NCI-H1048 (cell line): Measurements from ENCODE around the gene TRAPPC6A.

ENCODE experiments used
- DNase-seq: peaks from one replicate; lab custom pipeline; 2025; lab: John Stamatoyannopoulos, UW

TRAPPC6A gene

DNA sequence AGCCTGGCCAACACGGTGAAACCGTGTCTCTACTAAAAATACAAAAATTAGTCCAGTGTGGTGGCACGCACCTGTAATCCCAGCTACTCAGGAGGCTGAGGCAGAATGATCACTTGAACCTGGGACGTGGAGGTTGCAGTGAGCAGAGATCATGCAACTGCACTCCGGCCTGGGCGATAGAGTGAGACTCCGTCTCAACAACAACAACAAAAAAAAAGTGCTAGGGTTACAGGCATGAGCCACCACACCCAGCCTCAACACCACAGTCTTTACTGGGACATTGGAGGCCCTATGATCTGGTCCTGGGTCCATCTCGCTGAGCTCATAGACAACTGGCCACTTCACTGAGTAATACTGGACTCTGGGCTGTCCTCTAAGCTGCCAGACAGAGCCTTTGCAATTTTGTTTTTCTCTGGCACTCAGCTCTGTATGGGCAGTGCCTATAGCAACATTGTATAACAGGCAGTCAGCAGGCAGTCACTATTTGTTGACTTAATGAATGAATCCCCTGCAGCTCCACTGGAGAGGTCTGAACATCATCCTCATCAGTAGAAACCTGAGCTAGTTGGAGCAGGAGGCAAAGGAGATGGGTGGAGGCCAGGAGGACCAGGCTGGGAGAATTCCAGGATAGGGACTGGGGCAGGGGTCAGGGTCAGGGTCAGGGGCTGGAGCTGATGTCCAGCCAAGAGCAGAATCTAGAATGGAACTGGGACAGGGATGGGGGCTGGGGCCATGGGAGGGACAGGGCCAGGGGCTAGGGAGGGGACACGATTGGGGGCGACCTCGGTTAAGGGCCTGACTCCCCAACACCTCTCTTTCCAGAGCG, 8.7 kb upstream of the TRAPPC6A start:
- DNase-seq: no peak

DNA sequence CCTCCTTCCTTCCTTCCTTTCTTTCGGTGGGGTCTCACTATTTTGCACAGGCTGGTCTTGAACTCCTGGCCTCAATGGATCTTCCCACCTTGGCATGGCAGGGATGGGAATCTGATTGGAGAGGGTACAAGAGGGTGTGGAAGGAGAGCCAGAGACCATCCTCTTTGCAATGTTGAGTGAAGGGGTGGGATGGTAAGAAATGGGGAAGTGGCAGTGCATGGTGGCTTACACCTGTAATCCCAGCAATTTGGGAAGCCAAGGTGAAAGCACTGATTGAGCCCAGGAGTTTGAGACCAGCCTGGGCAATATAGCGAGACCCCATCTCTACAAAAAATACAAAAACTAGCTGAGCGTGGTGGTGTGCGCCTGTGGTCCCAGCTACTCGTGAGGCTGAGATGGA, 6.1 kb upstream of the TRAPPC6A start:
- no peak for DNase-seq

DNA sequence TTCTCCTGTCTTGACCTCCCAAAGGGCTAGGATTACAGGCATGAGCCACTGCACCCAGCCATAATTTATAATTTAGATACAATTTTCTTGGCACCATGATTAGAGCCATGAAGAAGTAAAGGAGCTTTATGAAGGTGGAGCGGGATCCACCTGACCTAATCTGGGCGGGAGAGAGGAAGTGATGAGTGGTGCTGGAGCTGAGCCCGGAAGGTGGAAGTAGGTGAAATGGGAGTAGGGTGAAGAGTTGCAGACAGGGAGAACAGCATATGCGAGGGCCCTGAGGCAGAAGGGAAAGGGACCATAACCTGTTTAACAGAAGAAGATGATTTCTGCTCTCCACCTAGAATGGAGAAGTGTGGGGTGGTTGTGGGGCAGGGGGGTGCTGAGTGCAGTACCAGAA, 4.7 kb upstream of the TRAPPC6A start:
- no peak for DNase-seq

DNA sequence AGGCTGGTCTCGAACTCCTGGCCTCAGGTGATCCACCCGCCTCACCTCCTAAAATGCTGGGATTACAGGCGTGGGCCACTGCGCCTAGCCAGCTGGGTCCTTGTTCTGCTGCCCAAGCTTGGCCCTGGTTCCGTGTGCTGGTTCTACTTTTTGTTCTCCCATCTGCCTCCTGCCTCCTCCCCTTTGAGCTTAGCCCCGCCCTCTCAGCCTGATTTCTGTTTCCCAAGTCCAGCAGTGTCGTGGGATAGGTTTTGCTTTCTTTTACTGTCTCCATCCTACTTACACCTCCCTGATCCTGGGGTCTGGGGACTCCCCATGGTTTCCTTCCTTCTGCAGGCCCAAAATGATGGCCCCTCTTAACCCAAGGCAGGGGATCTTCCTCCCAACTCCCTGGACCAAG, 2.9 kb upstream of the TRAPPC6A start:
- no peak for DNase-seq

DNA sequence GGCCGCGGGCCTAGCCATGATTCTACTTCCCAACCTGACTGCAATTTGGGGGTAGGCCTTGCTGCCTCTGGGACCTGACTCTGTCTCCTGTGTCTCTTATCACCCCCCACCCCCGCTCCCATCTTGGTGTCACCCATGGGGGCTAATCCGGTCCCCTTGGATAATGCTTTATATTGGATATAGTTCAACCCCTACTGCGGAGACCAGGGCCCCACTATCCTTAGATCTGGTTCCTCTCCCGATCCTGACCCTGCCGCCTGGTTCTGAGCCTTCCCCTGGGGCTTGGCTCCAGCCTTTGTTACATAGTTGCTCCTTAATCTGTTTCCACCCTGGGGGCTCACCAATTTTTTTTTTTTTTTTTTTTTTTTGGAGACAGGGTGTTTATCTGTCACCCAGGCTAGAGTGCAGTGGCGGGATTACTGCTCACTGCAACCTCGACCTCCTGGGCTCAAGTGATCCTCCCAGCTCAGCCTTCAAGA, 1.9 kb upstream of the TRAPPC6A start:
- no peak for DNase-seq

DNA sequence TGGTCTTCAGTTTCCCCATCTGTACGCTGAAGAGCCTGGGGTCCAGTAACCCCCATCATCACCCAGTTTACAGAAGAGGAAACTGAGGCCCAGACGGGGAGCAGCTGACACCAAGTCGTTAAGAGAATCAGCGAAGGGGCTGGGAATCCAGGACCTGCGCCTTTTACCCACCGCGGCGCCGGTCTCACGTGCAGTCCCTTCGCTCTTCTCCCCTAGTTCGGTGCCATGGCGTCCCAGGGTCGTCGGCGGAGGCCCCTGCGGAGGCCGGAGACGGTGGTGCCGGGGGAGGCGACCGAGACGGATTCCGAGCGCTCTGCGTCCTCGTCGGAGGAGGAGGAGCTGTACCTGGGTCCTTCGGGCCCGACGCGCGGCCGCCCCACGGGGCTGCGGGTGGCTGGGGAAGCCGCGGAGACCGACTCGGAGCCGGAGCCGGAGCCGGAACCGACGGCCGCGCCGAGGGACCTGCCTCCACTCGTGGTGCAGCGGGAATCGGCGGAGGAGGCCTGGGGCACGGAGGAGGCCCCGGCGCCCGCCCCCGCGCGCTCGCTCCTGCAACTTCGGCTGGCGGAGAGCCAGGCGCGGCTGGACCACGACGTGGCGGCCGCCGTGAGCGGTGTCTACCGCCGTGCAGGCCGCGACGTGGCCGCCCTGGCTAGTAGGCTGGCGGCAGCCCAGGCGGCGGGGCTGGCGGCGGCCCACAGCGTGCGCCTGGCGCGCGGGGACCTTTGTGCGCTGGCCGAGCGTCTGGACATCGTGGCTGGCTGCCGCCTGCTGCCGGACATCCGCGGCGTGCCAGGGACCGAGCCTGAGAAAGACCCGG, 1.2 kb upstream of the TRAPPC6A start:
- no peak for DNase-seq

DNA sequence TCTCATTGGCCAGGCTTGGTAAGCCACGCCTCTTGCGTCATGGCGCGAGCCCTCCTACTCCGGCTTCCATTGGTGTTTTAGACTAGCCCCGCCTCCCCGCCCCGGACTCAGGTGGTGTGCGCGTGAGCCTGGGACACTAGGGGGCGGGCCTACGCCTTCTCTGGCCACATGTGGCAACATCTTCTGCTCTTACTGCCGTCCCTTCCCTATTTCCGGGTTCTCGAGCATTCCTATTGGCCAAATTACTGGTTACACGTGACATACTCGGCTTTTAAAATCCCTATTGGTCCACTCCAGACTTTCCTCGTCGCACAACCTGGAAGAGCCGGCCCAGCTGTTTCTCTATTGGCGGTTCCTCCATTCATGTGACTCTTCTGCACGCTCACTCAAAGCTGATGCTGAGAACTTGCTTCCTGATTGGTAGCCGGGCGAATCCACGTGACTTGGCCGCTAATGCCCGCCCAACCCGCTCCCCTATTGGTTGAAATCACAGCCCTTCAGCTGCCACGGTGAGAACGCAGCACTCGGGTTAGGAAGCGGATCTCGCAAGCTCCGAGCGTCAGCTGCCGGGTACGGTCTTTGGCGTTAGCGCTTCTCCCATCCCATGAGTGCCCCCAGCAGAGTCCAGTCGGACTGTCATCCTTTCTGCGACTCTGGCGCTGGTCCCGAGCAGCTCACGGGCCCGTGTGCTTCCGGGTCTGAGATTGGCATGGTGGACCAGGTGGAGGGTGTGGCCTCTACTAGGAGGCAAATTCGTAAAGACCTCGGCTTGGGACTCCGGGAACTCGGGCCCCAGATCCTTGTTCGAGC, 430 bp upstream of the TRAPPC6A start, which contains the start of gene BLOC1S3:
BLOC1S3 (plus strand) TSS at position 523 of the 810 bp plus-strand sequence. CDS start 513 bp downstream, outside the sequence.
- DNase-seq: peak; percentile 100

DNA sequence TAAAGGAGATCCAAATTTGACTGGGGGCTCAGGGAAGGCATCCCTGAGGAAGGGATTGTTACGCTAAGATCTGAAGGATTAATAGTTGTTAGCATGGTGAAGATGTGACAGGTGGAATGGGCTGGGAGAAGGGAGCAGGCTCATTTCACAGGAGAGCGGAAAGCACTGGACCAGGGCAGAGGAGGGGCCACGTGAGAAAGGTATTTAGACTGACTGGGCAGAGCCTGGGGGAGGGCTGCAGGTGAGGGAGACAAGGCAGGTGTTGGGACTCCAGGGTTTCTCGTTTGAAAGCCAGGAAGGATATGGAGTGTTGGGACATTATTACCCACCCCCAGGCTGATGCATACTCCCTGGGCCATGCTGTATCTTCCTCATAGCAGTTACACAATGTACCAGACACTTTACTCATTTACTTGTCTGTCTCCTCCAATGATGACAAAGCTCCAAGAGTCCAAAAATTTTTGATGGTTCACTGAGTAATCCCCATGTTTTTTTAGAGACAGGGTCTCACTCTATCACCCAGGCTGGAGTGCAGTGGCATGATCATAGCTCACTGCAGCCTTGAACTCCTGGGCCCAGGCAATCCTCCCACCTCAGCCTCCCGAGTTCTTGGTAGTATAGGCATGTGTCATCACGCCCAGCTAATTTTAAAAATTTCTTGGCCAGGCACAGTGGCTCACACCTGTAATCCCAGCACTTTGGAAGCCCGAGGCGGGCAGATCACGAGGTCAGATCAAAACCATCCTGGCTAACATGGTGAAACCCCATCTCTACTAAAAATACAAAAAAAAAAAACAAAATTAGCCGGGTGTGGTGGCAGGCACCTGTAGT, 2.3 kb downstream of the TRAPPC6A start:
- DNase-seq: no peak

DNA sequence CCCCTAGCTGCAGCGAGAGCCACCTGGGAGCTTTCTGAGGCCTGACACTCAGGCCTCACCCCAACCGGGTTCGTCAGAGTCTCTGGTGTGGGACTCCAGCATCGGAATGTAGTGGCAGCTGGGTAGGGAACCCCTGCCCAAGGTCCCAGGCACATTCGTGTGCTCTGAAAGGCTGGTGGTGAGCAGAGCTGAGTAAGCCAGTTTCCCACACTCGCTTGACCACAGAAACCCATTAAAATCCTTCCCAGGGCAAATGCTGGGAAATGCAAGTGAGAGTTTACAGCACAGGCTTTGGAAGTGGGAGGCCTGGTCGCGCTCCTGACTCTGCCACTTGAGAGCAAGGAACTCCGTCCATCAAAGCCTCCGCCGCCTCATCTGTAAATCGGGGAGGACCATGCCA, 4.2 kb downstream of the TRAPPC6A start:
- no peak for DNase-seq

DNA sequence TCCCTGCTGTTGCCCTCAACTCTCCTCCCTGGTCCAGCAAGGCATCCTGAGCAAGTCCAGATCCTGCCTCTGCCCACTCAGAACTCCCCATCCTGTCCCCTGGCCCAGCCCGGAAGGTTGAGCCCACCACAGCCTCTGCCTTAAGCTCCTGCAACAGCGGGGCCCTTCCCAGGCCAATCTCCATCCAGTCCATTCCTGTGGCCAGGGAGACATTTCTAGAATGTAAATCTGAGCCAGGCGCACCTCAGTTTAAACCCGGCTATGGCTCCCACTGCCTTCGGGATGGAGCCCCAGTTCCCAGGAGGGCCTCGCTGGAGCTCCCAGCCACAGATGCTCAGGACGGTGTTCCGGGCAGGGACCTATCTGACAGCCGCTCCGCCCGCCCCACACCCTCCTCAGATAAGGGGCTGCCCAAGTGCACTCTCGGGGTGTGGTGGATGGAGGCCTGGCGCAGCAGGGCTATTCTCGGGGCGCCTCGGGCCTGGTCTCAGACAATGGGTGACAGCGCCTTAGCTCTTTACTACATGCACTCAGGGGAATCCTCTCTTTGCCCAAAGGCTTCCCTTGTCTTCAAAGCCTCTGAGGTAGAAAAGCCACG, 5.3 kb downstream of the TRAPPC6A start:
- DNase-seq: no peak

DNA sequence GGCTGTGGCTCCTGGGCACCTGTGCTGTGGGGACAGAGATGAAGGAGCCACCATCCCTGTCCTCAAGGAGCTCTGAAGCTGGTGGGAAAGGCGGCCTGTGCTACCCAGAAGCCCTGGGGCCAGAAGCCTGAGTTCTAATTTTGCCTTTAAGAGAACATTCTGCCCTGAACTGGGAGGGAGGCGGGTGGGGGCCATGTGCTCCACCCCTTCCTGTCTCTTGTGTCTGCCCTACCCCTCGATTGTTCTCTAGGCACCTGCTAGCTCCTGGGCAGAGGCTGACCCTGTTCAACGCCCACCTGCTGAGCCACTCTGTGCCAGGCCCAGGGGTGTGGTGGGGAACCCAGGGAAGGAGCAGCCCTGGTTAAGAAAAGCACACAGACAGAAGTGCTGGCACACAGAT, 5.9 kb downstream of the TRAPPC6A start:
- no peak for DNase-seq

DNA sequence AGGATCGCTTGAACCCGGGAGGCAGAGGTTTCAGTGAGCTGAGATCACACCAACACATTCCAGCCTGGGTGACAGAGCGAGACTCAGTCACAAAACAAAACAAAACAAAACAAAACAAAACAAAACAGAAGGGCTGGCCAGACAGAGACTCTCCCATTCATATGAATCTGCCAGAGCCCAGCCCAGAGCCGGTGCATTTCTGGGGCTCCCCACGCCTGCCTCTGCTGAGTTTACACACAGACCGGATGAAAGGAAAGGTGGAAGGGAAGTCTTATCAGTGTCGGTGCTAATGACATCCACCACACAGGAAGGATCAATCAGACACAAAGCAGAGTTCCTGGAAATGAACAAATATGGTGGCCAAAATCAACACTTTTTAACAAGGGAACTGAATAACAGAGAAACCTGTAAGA, 6.8 kb downstream of the TRAPPC6A start:
- DNase-seq: no peak

DNA sequence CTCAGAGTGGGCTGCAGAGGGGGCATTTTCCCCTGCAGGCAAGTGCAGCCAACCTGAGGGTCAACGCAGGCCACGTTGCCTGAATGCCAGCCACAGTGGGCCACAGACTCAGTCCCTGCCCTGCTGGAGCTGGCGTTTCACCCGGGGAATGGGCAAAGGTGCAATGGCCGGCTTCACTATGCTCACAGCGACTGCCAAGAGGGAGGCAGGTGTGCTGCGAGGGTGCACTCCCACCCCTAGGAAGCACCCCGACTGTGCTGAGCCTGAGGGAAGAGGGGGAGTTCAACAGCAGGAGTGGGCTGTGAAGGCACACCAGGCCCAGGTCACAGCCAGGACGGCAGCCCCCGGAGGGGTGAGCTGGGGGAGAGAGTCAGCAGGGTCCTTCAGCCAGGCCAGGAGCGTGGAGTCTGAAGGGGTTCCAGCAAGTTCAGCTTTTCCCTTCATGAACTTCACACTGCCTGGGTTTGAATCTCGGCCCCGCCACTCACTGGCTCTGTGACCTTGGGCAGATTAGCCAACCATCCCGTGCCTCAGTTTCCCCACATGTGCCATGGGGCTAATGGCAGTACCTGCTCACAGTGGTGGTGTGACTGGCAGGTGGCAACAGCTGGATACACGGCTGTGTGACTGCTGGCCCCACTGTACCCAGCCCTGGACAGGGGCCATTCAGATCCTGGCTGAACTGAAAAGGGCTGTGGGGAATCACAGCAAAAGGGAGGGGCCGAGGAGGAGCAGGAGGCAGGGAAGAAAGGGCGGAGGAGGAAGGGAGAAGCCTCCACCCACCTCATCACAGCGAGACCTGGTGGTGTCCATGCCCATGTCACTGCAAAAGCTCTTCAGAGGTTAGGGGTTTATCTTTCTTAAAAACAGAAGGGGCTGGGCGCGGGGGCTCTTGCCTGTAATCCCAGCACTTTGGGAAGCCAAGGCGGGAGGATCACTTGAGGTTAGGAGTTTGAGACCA, 7.6 kb downstream of the TRAPPC6A start:
- no peak for DNase-seq

DNA sequence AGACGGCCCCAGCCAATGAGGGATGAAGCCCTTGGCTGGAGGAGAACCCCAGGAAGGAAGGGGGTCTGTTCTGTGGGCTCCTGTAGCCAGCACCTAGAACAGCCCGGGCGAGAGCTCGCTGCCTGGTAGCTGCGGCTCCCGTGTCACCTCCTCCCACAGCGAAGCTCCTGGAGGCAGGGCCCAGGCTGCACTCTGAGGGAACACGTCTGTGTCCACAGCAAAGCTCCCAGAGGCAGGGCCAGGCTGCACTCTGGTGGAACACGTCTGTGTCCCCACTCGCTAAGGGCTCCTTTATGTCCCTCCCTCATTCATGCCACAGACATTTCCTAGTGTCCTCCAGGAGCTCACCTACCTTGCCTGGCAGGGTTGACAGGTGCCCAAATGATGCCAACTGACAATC, 8.4 kb downstream of the TRAPPC6A start:
- DNase-seq: no peak

DNA sequence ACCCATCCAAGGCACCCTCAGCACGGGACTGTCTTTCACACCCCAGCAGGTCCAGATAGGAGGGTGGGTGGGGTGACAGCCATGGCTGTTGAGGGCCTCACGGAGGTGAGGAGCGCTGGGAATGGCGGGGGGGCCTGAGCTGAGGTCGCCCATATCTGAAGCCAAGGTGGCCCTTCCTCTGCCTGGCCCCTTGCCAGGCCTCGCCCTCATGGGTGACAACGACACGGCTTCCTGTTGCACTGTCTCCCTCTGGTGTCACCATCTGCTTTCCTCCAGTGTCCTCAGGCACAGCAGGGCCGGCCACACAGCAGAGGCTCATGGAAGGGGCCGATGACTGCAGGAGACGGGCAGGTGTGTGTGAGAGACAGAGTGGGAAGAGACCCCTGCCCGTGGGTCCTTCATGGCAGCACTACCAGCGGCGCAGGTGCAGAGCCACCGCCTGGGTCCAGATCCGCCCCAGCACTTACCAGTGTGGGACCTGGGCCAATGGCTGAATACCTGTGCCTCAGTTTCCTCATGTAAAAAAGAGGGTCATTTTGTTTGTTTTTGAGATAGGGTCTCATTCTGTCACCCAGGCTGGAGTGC, 9.2 kb downstream of the TRAPPC6A start:
- DNase-seq: no peak

DNA sequence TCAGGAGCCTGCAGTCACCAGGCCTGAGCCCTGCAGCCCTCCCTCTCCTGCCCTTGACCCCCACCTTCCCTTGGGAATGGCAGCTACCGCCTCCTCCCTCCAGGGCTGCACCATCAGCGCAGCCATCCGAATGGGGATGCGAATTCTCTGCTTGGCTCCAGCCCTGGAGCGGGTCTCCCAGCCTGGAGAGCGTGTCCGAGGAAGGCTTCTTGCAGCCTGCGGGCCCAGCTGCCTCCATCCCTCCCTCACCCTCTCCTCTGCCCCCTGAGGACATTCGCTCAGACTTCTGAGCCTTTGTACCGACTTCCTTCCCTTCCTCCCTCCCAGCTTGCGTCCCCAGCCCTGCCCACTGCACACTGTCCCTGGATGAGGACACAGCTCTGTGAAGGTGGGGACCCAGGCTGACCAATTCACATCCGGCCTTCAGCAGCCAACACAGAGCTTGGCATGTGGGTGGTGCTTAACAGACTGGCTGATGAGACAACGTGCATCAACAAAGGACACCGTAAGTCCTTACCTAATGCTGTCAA, 11.2 kb downstream of the TRAPPC6A start:
- no peak for DNase-seq

DNA sequence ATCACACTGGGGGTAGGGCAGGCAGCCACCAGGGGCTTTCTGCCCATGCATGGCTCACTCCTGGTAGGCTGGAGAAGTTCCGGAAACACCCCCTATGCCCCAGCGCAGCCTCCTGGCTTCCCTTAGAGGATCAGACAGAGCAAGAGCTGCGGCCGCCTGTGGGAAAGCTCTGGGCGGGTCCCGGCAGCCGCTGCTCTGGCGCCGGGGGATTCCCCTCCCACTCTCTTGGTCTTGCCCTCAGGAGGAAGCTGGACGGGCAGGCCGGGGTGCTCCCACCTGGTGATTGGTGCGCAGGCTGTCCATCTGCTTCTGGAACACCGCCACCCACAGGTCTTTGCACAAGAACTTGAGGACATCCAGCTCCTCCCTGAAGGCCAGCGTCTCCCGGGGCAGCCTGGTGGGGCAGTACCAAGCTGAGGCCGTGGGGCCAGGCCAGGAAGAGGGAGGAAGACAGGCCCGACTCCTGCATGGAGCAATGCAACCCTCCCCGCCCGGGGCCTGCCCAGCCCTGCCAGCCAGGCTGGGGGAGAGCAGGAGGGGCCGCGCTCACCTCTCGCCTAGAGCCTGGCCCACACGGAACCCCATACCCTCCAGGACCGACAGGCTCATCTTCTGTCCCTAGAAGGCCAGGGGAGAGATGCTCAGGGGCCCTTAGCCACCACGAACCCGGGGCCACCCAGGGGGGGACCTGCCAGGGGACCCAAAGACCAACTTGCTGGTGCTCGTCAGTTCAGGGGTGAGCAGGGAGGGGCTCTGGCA, 13.3 kb downstream of the TRAPPC6A start:
- DNase-seq: no peak

DNA sequence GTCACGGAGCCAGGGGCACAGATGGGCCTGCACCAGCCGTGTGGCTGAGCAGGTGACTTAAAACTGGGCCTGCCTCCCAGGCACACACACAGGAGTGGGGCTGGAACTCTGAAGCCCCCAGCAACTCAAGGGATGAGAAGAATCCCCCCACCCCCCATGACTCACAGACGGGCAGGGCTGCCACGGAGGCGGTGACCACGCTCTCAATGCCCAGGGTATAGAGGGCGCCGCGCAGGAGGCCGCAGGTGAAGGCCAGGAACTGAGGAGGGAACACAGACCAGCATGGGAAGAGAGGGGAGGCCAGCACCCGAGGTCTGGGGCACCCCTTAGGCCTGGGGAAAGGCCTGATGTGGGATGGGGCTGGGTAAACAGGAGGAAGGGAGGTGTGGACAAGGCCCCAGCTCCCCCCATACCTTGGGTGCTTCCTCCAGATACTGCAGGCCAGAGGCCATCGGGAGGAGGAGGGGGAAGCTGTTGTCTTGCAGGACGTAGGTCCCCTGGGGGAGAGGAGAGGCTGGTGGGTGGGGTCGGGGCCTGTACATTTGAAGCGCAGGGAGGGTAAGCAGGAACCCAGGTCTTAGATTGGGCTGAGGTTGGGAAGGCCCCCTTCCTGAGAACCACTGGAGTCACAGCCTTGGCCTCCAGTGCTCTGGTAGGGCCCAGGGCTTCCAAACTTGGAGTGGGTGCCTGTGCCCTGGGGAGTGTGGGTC, 14.1 kb downstream of the TRAPPC6A start:
- DNase-seq: no peak
